Left hindlimb (tissue), 1 donor: ENCODE data around the gene GLRX3.

Source experiments
- DNase-seq: peaks from one replicate; pipeline ENCODE4 v3.0.0-alpha.2; 2018

The GLRX3 gene

DNA sequence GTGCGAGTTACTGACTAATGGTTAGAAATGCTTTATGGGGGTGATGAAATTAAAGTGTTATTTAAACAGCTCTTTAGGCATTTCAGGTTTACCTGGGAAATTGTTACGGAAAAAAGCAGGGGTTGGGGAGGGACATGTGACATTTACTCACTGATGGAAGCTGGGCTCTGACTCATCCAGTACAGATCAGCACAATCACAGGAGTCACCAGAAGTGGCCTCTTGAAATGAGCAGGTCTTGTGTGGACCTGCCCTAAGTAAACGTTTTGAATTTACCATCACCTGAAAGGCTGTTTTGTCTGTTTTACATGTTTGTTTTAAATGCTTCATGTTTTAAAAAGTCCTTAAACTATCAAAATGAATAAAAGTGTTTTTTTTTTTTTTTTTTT lies 2.3 kb downstream of the GLRX3 start:
- DNase-seq = no peak

DNA sequence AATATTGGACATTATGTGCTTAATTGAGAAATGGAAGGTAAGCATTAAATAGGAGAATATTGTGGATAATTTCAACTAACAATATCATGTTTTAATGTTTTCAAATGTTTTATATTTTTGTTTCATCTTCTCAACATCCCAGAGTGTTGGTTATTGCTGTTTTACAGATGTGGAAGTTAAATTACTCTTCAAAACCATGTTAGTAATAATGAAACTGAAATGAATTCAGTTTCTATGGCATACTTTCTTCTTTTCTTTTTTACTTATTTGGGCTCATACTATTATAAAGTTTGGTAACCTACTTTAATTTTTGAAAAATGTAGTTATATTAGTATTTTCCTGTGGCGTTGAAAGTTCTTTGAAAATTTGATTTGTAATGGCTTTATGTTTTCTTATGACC lies 4.2 kb downstream of the GLRX3 start:
- DNase-seq = no peak

DNA sequence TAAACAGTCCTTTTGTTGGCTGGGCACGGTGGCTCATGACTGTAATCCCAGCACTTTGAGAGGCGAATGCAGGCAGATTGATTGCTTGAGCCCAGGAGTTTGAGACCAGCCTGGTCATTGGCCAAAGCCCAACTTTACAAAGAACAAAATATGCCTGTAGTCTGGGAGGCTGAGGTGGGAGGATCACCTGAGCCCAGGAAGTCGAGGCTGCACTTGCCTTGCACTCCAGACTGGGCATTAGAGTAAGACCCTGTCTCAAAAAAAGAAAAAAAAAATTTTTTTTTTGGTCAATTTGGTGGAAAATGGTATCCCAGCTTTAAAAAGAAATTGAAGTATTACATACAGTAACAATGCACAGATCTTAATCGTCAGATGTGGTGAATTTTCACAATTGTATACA lies 4.8 kb downstream of the GLRX3 start:
- DNase-seq = no peak

DNA sequence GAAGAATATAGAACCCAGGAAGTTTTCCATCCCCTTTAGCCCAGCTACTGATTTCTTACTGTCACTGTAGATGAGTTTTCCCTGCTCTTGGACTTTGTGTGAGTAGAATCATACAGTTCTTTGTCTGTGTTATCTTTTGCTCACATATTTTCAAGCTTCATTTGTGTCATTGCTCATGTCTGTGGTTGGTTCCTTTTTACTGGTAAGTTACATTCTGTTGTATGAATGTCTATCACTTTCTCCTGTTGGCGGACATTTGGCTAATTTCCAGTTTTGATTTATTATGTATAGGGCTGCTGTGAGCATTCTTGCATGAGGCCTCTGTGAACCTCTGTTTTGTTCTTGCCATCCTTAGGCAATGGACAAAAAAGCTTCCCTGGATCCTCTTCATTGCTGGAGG lies 5.3 kb downstream of the GLRX3 start:
- DNase-seq = no peak

DNA sequence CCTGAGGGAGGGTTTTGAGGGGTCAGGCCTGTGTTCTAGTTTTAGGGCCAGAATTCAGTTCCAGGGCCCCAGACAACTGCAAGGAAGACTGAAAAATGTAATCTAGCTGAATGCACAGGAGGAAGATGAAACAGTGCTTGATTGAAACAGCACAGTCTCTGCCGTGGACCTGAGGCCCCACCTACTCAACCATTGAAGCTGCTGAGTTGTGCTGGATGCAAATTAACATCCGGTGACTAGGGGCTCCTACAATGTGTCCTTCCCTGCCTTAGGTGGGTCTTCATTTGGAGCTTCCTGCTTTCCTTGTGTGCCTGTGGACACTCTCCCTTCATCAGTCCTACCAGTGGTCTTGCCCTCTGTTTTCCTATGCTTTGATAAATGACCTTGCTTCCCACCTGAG lies 5.7 kb downstream of the GLRX3 start:
- DNase-seq = no peak

DNA sequence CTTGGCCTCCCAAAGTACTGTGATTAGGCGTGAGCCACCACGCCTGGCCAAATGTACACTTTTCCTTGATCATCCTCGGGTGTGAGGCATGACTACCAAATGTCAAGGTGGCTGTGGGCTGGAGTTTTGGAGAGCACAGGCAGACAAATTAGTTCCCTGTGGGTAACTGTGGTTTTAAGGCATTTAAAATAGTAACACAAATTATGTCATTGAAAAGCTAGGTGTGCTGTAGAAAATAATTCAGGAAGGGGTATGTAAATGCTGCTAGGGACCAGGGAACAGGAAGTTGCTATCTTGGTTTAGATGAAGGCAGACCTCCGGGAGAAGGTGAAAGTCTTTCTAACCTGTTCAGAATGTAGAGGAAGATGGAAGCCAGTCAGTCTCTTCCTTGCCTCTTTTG lies 9.9 kb downstream of the GLRX3 start:
- no peak for DNase-seq

DNA sequence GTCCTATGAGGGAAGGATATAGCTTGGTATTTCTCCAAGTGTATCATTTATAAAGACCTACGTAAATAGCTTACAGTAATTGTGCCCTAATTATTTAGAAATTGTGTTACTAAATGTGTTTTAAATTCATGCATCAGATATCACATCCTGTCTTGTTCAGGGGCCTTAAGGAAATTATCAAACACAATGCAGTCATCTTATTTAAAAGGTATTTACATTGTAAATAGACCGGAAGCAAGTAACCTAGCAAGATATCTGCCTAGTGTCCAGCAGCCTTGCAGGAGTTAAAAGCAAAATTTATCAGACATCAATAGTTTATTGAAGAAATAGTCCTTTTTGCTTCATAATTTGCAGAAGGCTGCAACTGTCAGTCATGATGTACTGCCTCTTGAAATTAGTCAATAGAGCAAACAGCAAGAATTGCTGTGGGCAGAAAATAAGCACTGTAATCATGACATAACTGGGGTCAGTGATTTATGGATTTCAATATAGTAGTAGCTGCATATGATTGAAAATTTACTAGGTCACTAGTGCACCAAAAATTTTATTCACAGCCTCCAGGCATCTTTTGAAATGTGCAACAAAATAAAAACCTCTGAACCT lies 23.1 kb downstream of the GLRX3 start:
- DNase-seq = no peak

DNA sequence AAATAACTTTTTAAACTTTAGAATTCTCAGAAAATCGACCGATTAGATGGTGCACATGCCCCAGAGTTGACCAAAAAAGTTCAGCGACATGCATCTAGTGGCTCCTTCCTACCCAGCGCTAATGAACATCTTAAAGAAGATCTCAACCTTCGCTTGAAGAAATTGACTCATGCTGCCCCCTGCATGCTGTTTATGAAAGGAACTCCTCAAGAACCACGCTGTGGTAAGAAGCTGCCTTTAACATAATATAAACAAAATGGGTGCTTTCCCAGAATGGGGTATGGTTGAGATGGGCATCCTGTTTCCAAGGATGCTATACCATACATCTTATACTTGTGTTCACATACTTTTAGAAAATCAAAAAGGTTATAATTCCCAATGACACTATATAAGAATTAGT lies 24.6 kb downstream of the GLRX3 start:
- no peak for DNase-seq

DNA sequence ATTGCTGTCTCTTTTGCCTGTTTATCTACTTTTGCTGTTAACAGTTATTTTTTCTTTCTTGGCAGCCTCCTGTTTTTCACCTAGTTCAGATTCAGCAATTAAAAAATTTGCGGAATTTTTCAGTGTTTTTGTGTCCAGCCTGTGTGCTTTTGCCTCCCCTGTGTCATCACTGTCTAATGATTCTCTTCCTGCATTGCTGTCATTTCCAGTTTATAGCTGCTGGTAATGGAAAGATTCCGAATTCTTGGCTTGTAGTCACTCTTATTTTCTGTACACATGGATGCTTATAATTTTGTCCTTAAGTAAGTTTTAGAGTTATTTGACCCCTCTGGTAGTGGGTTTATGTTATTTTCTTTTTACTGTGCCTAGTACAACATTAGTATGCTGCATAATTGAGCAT lies 25.1 kb downstream of the GLRX3 start:
- no peak for DNase-seq

DNA sequence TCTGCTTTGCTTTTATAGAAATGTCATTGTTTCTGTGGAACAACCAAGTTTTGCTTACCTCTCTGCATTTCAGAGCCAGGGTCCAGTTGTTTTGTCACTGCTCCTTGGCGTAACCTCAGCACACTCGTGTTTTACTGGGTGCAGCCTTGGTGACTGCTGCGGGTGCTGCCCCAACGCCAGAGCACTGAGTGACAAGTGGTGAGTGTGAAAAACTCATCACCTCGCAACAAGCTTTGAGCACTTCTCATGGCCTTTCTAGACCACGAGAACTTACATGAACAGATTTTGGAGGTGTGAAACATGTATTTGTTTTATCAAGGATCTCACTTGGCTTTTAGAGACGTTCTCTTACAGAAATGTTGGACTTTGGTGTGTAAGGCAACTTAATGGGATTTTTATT lies 31.0 kb downstream of the GLRX3 start:
- DNase-seq = no peak

DNA sequence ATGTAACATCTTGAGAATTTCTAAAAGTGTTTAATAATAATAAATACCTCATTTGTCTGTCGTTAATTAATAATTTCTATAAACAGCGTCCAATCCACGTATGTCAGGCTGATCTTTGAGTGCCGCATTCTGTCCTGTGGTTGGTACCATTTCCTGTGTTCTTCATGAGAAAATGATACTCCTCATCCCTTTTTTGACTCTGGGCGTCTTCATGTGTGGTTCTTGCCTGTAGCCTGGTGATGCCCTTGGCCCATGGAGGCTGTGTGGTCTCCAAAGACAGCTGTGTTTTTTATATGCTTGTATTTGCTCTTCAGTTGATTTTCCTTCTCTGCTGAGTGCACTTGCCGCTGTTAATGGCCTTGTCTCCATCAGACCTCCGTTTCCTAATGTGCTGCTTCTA lies 31.5 kb downstream of the GLRX3 start:
- DNase-seq = no peak

DNA sequence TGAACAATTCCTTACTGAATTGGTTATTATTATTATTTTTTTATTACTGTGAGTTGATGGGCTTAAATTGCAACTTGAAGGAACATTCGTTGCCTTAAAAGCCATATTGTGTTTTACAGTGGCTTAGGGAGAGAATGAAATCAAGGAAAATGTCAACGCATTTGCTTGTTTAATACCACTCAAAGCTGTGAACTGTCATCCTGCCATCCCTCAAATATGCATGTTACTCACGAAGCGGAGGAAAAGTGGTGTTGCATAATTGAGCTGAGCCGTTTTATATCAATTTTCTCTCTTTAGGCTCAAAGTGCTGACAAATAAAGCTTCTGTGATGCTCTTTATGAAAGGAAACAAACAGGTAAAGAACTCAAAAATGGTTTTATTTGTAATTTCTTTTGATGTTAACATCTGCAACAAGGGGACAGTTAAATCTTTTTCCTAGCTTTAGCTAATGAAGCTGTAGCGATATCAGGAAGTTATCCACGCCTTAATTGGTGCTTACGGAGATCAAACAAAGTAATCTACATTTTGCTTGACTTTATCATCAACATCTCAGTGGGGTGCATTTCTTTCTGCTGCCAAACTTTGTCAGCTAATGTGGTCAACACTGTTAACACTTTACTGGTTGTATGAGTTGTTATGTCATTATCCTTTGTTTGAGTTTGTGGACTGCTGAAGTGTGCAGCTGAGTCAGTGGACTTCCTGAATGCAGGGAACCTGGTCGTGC lies 33.1 kb downstream of the GLRX3 start:
- no peak for DNase-seq

DNA sequence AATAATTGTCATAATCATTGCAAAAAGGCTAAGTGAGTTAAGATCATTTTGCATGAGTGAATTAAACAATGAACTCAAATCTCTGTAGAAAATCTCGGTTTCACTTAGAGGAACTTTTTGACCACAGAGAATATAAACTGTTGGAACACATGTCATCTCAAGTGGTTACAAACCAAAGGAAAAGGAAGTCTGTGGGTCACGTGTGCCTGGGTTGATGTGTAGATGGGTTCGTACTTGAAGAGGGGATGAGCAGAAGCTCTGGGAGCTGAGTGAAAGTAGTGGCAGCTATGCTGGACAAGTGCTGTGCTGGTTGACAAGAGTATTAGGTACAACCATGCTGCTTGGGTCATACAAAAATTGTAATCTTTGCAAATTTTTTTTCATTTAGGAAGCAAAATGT lies 35.0 kb downstream of the GLRX3 start:
- DNase-seq = no peak

DNA sequence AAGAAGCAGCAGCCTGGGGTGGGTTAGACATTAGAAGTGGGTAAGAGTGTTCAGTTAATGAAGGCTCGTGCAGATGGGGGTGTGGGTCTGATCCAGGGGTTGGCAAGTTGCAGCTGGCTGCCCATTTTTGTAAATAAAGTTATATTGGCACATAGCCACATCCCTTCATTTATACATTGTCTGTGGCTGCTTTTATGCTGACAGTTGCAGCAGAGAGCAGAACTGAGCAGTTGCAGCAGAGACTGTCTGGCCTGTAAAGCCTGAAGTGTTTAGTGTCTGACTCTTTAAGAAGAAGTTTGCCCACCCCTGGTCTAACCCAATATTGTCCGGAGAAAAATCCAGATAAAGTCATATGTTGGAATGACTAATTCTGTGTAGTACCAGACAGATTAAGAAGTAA lies 38.1 kb downstream of the GLRX3 start:
- no peak for DNase-seq

DNA sequence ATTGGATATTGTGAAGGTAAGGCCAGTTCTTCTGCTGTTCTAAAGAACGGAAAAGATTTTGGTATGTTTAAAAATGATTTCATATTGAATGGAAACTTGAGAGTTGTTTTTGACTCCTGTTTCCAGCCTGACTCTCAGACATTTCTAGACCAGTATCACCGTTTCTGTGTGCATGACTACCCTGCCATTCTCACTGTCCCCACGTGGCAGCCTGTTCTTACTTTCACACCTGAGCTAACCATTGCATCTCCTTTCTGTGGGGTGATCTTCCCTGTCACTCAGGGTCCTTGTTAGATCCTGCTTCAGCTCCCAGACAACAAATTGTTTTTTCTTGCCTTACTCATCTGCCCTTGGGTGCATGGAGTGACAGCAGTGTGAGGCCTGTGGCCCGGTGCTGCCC lies 38.9 kb downstream of the GLRX3 start:
- DNase-seq = no peak

DNA sequence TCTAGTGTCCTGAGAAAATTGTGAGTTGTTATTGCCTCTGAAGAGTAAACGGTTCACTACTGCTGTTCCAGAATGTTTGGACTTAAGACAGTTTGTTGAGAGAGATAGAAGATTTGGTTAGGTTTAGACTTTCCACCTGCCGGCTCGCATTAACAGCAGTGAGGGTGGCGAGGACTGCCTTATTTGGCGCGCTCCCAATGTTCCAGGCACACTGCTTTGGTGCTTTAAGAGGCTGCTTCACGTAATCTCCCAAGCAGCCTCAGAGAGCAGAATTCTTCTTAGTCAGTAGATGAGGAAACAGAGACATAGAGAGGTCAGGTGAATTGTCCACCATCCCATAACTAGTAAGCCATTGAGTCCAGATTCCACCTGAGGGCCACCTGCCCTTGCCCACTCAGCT lies 41.1 kb downstream of the GLRX3 start:
- no peak for DNase-seq

DNA sequence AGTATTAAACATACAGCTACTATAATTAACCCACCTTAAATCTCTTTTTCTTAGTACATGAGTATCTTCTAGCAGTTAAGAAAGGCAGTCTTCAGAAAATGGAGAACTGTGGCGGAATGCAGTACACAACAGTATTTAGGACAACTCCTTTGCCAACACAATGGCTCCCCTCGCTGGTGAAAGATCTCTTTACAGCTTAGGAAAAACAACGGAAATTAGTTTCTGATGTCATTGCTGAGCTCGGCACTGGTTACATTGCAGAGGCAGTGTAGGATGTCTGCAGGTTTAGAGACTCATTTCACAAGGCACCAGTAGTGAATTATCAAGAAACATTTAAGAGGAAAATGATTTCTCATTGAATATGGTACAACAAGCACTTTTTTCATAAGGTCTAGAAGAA lies 43.4 kb downstream of the GLRX3 start:
- DNase-seq = no peak

DNA sequence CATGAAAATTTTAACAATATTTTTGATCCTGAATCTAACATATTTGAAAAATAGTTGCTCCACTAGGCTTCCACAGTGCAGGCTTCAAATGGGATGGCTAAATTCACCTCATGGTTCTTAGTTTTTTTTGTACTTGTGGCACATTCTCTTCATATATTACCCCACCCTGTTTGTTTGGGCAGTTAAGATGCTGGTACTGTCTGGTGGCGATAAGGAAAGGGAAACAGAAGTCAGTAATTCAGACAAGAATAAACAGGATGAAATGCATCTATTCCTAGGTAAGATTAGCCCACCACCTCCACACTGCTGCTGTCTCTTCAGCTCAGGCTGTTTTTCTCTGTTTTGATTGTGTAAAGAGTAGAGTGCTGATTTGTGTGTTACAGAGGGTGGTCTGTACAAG lies 44.2 kb downstream of the GLRX3 start:
- DNase-seq = no peak

DNA sequence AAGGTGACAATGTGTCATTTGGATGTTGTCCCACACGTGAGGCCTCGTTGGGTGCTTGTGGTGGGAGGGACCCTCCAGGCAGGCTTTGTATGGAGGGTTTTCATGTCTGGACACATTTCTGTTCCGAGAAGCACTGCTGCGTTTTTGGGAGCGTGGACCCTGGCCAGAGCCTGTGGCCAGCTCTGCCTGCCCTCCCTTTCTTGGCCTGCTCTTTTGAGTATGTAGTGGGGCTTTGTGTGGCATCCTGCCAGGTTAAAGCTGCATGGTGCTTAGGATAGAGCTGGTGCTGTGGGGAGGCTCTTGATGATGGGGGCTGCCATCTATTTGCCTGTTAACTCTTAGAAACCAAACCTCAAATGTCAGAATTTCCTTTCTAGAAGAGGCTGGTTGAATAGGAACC lies 45.7 kb downstream of the GLRX3 start:
- no peak for DNase-seq

DNA sequence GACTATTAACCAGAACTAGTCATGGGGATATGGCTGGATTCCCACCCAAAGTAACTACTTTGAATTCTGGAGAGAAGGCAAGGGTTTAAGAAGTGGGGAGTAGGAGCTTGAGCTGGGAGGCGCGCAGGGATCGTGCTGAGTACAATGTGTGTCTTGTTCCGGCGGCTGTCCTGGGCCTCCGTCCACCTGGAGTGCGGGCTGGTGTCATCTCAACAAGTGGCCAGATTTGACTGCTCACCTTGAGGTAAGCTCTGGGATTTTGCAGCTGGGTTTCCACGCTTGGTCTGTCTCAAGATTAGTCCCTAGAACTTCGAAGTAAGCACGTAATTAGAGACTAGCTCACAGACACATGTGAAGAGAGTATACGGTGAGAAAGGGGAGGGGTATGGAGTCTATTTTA lies 49.4 kb downstream of the GLRX3 start:
- DNase-seq = no peak

DNA sequence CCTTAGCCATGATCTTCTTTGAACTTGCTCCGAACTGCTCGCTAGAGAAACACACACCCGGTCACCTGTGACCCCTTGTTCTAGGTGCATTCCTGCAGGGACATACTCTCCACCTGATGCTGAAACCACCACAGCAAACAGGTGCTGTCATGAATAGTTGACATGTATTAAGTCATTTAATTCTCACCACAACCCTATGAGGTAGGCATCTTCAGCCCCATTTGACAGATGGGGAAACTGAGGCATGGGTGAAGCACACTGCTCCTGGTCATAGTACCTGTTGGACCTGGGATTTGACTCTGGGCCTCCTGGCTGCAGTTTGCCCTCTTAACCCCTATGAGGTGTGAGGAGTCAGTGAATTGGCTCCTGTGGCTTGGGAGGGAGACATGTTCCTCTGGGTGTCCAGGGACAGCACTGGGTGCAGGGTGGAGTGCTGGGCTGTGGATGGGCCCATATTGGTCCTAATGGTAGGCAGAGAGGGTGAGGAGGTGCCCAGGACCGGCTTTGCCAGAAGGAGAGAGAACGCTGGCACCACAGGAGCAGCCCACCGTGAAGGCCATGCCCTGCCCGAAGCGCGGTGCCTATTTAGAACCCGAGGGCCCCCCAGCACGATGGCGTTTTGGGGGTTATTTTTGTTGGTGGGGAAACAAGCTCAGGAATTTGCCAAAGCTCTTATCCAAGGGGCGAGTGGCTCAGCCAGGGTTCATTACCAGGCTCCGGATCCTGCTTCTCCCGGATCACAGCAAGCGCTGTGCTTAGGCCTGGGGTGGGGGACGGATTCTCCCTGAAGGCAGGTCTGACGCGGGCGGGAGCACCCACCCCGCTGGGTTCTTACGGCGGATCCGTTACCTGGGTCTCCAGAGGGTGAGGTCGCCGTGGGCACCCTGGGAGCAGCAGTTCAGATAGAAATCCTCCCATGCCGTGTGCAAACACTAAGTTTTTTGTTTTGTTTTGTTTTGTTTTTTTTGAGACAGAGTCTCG lies 52.3 kb downstream of the GLRX3 start:
- no peak for DNase-seq

DNA sequence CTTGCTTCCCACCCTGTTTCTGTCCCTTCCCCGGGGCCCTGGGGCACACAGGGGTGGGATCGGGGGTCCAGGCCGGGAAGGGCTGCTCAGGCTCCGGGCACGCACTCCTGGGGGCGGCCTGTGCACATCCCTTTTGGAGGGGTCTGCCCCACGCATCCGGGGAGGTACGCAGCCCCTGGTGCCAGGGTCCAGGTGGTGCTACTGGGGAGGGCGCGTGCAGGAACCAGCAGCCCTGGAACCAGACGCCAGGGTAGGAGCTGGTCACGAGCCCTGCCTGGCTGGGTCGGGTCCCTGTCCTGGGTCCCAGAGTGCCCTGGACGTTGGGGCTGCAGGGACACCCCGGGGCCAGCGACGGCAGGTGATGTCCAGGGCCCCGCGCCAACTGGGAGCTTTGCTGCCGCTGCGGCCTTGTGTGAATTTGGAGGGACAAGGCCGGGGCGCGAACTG lies 53.4 kb downstream of the GLRX3 start:
- no peak for DNase-seq

DNA sequence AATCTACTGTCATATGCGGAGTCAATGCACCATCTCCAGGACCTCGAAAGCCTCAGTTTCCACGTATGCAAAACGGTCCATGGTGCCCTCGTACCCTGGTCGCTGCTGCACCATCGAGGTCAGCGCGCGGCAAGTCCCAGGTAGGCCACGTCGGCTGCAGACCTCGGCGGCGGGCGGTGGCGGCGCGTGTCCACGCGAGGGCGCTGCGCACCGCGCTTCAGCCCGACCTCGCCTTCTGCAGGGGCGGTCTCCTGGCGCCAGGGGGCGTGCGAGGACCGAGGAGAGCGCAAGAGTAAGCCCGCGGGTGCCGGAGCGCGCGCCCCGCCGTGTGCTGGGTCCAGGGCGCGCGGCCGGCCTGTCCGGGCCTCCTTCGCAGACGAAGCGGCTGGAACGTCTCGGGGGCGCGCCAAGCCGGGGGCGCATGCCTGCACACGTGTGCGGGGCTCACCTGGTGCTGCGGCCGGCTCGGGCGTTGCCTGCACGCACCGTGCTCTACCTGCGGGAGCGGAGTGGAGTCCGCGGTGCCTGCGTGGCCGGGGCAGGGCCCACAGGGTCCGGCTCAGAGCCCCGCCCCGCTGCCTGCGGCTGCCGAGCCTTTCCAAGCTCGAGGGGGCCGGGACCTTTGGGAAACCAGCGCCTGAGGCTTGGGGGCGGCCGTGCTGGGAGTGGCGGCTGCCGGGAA lies 54.0 kb downstream of the GLRX3 start:
- DNase-seq = peak; percentile 90
